ENCODE results near the gene PPME1.

Gene PPME1

DNA sequence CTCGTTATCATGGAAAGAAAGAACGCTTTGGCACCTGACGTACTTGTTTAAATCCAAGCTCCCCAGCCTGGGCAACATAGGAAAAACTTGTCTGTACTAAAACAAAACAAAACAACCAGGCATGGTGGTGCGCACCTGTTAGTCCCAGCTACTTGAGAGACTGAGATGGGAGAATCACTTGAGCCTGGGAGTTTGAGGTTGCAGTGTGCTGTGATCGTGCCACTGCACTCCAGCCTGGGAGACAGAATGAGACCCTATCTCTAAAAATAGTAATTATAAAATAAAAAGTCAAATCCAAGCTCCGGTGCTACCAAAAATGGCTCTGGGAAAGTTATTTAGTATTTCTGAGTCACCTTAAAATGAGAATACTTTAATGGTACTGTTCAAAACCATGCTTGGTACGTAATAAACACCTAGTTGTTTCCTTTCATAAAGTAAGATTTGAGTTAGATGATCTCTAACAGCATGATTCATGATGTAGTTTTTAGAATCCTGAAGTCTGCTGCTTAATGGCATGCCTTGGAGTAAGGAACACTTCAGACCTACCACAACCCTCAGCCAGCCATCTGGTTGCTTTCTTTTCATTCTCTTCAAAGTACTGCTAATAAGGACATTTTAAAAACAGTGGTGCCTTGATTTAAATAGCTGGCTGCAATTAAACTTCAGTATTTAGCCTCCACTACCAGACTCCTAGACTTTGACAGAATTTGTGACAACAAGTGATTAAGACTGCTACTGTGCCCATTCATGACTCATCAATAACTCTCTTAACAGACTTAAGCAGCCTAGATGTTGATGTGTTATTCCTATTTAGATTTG is 8.4 kb downstream of the PPME1 start:
- H3K4me3 ChIP-seq (ENCODE audit: low read length), result no peak overlapping the region
- TF ChIP-seq ZNF274 (IDR thresholded peaks at IDR 0.05; ENCODE audit: low read depth, low read length), result no peak

DNA sequence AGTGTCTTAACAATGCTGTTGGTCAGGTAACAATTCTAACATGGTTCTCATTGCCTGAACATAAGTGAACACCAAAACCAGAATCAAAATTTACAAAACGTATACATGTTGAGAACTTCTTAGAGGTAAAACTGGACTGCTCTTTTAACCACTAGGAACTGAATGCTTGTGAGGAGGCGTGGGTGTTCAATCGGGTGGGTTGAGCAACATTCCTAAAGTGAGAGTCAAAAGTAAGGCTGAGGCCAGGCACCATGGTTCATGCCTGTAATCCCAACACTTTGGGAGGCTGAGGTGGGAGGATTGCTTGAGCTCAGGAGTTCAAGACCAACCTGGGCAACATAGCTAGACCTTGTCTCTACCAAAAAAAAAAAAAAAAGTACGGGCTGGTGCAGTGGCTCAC is 11.5 kb downstream of the PPME1 start:
- H3K4me3 ChIP-seq (ENCODE audit: low read length), result no peak overlapping the region
- TF ChIP-seq ZNF274 (IDR thresholded peaks at IDR 0.05; ENCODE audit: low read depth, low read length), result no peak

DNA sequence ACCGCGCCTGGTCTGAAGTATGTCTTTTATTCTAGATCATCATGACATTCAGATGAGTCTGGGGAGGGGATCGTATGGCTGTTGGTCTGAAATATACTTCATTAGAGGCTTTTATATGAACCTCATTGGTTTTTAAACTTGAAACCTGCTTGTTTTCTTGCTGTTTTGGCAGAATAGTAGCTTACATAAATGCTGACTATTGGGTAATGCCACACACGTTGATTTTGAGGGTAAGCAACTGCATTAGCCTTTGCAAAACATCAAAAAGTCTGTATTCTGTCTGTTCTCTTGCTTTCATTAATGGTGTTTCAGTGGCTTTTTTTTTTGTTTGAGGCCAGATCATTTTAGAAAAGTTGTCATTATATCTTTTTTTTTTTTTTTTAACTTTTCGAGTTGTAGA is 14.2 kb downstream of the PPME1 start:
- no peak overlapping the region for H3K4me3 ChIP-seq (ENCODE audit: low read length)
- no peak for TF ChIP-seq ZNF274 (IDR thresholded peaks at IDR 0.05; ENCODE audit: low read depth, low read length)

DNA sequence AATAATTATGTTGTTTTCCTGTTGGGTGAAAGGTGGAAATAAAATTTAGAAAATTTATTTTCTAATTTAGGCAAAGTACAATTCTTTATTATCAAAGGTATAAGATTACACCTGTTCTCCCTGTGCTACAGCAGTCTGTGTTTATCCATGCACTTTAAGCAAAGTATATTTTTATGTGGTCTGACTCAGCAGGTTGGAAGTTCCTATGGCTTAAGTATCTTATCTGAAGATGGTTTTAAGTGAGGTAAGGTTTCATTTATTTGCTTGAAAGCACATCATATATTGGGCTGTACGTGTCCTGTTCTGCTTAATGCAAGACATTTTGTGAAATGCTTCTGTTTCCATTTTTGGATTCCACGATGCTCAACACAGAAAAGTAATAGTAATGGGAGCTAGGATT is 14.6 kb downstream of the PPME1 start:
- no peak overlapping the region for H3K4me3 ChIP-seq (ENCODE audit: low read length)
- TF ChIP-seq ZNF274 (IDR thresholded peaks at IDR 0.05; ENCODE audit: low read depth, low read length), result no peak

DNA sequence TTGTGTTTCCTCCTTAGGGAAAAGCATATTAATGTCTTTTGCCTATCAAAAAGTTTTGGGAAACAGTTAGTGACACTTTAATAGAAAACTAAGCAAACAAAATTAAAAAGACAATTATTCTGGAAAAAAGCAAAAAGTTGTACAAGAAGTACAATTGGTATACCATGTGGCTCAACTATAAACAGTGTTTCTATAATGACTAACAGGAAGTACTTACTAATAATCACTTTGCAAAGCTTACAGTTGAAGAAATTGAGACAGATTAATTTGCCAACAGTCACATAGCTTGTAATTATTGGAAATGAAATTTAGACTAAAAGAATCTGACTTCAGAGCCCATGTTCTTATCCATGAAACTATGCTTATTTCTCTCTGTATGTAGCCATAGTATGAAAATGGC is 24.7 kb downstream of the PPME1 start:
- H3K4me3 ChIP-seq (ENCODE audit: low read length), result no peak overlapping the region
- no peak for TF ChIP-seq ZNF274 (IDR thresholded peaks at IDR 0.05; ENCODE audit: low read depth, low read length)

DNA sequence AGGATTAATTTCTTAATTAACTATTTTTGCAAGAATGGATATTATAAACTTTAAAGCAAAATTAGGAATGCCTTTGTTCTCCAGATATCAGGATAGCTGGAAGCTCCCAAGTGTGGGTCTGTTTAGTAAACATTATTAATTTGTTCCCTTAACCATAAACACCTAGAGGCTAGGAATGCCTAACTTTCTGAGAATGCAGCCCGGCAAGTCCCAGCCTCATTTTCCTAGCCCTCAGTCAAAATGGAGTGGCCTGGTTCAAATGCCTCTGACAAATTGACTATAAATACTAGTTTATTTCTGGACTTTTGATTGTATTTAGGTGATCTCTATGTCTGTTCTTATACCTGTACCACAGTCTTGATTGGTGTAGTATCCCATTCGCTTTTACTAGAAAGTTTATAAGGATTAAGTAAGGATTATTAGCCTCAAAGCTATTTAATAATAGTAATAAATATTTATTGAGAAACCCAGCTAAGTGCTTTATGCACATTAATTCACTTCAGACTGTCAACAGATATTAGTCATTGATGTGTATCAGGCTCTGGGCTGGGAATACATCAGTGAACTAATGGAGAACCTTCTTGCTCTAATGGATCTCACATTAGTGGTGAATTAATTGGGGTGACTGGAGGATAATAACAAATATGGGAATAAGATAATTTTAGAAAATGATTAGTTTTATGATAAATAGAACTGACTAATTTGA is 25.8 kb downstream of the PPME1 start:
- TF ChIP-seq ZNF274 (IDR thresholded peaks at IDR 0.05; ENCODE audit: low read depth, low read length), result no peak
- no peak overlapping the region for H3K4me3 ChIP-seq (ENCODE audit: low read length)

DNA sequence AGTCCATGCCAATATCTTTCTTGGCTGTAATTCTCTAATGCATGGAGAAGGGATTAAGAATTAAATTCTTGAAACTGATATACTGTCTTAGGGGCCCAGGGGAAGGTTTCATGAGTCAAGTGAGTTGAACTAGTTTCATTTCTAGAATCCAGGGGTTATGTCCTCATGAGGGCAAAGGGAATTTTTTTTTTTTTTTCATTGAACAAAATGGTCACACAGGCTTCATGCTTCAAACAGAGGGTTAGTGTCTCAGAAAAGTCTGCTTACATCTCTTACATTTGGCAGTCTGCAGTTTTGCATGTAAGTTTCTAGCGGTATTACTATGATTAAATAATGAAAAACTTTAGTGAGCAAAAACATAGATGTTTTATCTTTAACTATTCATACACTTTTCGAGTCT is 32.9 kb downstream of the PPME1 start:
- H3K4me3 ChIP-seq (ENCODE audit: low read length), result no peak overlapping the region
- no peak for TF ChIP-seq ZNF274 (IDR thresholded peaks at IDR 0.05; ENCODE audit: low read depth, low read length)

DNA sequence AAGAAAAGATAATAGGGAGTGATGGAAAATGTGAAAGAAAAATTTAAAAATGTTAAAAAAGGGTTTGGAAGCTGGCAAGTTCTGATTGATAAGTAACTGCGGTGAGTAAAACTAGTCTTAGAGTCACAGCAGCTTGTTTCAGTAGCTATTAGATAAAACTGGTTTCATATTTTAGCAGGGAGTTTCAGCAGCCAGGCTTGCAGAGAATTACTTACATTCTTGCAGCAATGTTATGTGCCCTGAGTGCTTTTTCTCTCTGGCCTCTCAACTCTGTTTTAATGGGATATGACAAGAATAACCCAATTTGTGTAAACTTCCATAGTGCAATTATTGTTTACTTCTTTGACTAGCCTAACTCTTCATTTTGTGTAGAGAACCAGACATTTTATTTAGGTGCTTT is 33.6 kb downstream of the PPME1 start:
- no peak for TF ChIP-seq ZNF274 (IDR thresholded peaks at IDR 0.05; ENCODE audit: low read depth, low read length)
- H3K4me3 ChIP-seq (ENCODE audit: low read length), result no peak overlapping the region

DNA sequence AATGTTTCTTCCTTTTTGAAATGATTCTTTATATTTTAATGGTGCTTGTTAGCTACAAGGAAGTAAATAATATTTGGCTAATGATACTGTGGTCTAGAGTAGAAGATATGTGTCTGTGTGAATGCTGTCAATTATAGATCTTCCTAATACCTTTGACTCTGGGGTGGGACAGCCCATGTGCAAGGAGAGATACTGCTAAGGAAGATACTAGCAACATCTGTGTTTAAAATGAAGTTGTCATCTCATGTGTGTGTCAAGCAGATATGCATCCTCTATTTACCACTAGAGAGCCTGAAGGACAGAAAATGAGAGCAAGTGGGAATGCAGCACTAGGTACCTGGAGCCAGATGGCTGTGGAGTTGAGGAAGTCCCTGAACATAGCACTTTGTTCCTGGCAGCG is 34.1 kb downstream of the PPME1 start:
- no peak for TF ChIP-seq ZNF274 (IDR thresholded peaks at IDR 0.05; ENCODE audit: low read depth, low read length)
- no peak overlapping the region for H3K4me3 ChIP-seq (ENCODE audit: low read length)

DNA sequence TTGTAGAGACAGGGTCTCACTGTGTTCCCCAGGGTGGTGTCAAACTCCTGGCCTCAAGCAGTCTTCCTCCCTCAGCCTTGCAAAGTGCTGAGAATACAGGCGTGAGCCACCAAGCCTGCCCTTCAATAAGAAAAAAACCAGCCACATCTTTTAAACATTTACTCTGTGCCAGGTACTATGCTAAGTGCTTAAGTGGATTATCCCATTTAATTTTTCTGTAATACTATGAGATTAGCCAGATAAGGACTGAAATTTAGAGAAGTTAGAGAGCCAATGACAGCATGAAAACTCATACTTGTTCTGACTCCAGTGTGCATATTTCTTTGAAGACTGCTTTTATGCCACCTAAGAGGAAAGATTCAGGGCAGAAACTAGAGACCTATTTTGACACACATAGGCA is 35.7 kb downstream of the PPME1 start:
- H3K4me3 ChIP-seq (ENCODE audit: low read length), result no peak overlapping the region
- TF ChIP-seq ZNF274 (IDR thresholded peaks at IDR 0.05; ENCODE audit: low read depth, low read length), result no peak

DNA sequence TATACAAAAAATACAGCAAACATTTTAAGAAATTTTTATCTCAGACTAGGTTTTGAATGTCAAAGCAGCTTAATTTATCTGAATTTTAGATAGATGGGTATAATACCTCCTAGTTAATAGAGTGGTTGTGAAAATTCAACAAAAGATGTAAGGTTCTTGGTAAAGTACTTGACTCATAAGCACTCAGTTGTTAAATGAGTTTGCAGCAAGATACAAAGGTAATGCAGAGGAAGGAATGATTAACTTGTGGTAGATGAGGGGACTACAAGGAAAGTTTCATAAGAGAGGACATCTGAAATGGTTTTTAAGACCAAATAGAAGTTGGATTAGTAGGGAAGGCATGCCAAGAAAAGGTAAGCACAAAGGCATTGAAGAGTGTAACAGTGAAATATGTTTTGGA is 37.4 kb downstream of the PPME1 start:
- no peak overlapping the region for H3K4me3 ChIP-seq (ENCODE audit: low read length)

DNA sequence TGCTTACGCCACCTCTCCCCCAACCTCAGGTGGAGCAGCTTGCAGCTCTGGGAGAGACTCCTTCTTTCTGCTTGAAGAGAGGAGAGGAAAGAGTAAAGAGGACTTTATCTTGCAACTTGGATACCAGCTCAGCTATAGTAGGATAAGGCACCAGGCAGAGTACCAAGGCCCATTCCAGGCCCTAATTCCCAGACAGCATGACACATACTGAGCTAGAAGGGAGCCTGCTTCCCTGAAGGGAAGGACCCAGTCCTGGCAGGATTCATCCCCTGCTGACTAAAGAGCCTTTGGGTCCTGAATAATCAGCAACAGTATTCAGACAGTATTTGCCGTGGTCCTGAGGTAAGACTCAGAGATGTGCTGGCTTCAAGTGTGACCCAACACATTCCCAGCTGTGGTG is 41.4 kb downstream of the PPME1 start:
- no peak overlapping the region for H3K4me3 ChIP-seq (ENCODE audit: low read length)
- no peak for TF ChIP-seq ZNF274 (IDR thresholded peaks at IDR 0.05; ENCODE audit: low read depth, low read length)

More for the DNA sequence above, 37.4 kb downstream of the PPME1 start:
- no peak for TF ChIP-seq ZNF274 (IDR thresholded peaks at IDR 0.05; ENCODE audit: low read depth, low read length)

DNA sequence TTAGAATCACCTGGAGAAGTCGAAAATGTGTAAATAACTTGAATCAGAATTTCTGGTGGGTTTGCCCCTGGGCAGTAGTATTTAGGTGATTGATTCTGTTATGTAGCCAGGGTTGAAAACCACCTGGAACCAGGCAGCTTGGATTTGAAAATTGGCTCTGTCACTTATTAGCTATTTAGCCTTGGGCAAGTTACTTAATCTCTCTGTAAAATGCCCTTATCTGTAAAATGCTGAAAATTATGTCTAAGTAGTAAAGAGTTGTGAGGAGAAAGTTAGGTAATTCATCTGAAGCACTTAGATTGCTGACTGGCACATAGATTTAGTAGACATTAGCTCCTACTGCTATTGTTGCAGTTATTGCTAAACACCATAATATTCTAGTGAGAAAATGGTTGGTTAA is 49.3 kb downstream of the PPME1 start:
- H3K4me3 ChIP-seq (ENCODE audit: low read length), result no peak overlapping the region
- TF ChIP-seq ZNF274 (IDR thresholded peaks at IDR 0.05; ENCODE audit: low read depth, low read length), result no peak

DNA sequence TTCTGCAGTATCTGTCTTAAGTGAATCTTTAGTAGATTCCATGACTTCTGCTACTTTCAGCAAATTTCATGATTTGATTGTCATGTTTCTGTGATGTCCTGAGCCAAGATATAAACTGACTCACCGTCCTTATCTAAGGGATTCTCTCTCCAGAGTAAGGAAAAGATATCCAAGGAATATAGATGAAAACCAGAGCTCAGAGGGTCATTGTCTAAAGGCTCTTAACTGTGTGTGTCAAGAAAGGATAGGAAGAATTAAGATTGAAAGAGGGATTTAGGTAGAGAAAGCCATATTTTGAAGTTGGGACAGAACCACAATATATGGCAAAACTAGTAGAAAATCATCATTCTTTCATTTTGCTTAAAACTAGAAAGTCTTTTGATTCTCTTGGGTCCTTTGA is 50.7 kb downstream of the PPME1 start:
- no peak overlapping the region for H3K4me3 ChIP-seq (ENCODE audit: low read length)
- TF ChIP-seq ZNF274 (IDR thresholded peaks at IDR 0.05; ENCODE audit: low read depth, low read length), result no peak

DNA sequence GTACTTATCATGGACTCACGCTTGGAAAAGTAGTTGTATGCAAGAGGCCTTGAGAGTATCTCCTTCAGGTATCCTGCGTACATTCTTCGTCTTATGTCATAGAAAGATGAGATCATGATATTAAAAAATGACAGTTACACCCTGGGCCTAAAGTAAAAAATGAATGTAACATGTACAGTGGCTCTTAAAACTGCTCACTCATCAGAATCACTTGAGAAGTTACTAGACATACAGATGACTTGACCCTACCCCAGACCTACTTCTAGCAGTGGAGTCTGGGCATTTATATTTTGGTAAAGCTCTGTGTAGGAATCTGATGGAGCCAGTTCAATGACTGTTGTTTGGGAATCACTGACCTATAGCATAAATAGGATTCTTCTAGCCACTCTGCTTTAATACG is 54.5 kb downstream of the PPME1 start:
- H3K4me3 ChIP-seq (ENCODE audit: low read length), result no peak overlapping the region
- no peak for TF ChIP-seq ZNF274 (IDR thresholded peaks at IDR 0.05; ENCODE audit: low read depth, low read length)
